Measurements from ENCODE around the gene SNRNP70.

Gene SNRNP70

GRCh38 chr19:49085868-49086232, 599 bp downstream of the SNRNP70 start:
- peak overlapping the region; percentile 86 for H3K4me3 ChIP-seq (ENCODE audit: low read length)
- no peak for DNase-seq (ENCODE audit: low read depth)
- TF ChIP-seq, protein P1, sequence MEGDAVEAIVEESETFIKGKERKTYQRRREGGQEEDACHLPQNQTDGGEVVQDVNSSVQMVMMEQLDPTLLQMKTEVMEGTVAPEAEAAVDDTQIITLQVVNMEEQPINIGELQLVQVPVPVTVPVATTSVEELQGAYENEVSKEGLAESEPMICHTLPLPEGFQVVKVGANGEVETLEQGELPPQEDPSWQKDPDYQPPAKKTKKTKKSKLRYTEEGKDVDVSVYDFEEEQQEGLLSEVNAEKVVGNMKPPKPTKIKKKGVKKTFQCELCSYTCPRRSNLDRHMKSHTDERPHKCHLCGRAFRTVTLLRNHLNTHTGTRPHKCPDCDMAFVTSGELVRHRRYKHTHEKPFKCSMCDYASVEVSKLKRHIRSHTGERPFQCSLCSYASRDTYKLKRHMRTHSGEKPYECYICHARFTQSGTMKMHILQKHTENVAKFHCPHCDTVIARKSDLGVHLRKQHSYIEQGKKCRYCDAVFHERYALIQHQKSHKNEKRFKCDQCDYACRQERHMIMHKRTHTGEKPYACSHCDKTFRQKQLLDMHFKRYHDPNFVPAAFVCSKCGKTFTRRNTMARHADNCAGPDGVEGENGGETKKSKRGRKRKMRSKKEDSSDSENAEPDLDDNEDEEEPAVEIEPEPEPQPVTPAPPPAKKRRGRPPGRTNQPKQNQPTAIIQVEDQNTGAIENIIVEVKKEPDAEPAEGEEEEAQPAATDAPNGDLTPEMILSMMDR (IDR thresholded peaks at IDR 0.05; ENCODE audit: insufficient read depth, low read depth, low read length, missing control alignments) = no peak

DNA sequence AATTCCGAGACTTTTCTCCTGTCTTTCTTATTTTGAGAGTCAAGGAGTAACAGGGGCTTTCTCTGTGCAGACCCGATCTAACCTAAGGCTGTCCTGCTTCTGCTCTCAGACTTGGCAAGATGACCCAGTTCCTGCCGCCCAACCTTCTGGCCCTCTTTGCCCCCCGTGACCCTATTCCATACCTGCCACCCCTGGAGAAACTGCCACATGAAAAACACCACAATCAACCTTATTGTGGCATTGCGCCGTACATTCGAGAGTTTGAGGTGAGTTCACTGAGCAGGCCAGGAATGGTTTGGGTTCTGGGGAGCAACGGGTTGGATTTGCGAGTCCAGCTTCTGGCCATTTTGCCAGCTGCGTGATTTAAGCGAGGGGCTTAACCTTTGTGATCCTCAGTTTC, 1.0 kb downstream of the SNRNP70 start:
- TF ChIP-seq, protein P1 (IDR thresholded peaks at IDR 0.05; ENCODE audit: insufficient read depth, low read depth, low read length, missing control alignments) = no peak
- peak overlapping the region; percentile 86 for H3K4me3 ChIP-seq (ENCODE audit: low read length)
- DNase-seq (ENCODE audit: low read depth) = no peak

- TF ChIP-seq, protein P1 (IDR thresholded peaks at IDR 0.05; ENCODE audit: insufficient read depth, low read depth, low read length, missing control alignments) = no peak
- H3K4me3 ChIP-seq (ENCODE audit: low read length) = no peak overlapping the region
- DNase-seq (ENCODE audit: low read depth) = no peak
These were observed 6.3 kb downstream of the SNRNP70 start for GRCh38 chr19:49091391-49092038.

GRCh38 chr19:49092686-49093085, 7.4 kb downstream of the SNRNP70 start:
- TF ChIP-seq, protein P1 (IDR thresholded peaks at IDR 0.05; ENCODE audit: insufficient read depth, low read depth, low read length, missing control alignments) = no peak
- DNase-seq (ENCODE audit: low read depth) = no peak
- no peak overlapping the region for H3K4me3 ChIP-seq (ENCODE audit: low read length)

- TF ChIP-seq, protein P1 (IDR thresholded peaks at IDR 0.05; ENCODE audit: insufficient read depth, low read depth, low read length, missing control alignments) = no peak
- DNase-seq (ENCODE audit: low read depth) = no peak
- no peak overlapping the region for H3K4me3 ChIP-seq (ENCODE audit: low read length)
These were observed 9.5 kb downstream of the SNRNP70 start for GRCh38 chr19:49094505-49095482.

- peak; percentile 84 for DNase-seq (ENCODE audit: low read depth)
- H3K4me3 ChIP-seq (ENCODE audit: low read length) = no peak overlapping the region
- TF ChIP-seq, protein P1 (IDR thresholded peaks at IDR 0.05; ENCODE audit: insufficient read depth, low read depth, low read length, missing control alignments) = peak; percentile 99
These were observed 12.4 kb downstream of the SNRNP70 start for GRCh38 chr19:49097453-49098288.

Data from epithelial cell of esophagus (primary cell).